HuH-7 (cell line): ENCODE measurements around the gene NEUROD1.

Experiments
- DNase-seq: peaks from one replicate; pipeline ENCODE4 v3.0.0; 2011; ENCODE audit warnings: low spot score

NEUROD1 gene

DNA sequence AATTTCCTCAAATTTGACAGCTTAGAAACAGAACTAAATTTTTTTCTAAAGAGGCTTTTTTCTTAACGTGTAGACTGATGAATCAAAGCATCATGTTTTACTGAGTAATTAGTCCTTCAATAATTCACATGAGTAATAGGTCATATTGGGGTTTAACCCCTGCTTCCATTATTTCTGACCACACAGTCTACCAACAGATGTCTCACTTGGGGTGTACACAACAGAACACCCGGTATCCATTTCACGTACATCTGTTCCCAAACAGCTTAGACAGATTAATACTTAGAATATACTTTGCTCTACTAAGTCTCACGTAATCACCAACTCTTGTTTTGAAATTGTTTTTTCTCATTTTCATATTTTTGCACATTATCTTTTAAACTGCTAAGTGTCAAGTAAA lies 38.2 kb downstream of the NEUROD1 start:
- no peak for DNase-seq

GRCh38 chr2:181639686-181640085 lies 40.6 kb downstream of the NEUROD1 start:
- no peak for DNase-seq

DNA sequence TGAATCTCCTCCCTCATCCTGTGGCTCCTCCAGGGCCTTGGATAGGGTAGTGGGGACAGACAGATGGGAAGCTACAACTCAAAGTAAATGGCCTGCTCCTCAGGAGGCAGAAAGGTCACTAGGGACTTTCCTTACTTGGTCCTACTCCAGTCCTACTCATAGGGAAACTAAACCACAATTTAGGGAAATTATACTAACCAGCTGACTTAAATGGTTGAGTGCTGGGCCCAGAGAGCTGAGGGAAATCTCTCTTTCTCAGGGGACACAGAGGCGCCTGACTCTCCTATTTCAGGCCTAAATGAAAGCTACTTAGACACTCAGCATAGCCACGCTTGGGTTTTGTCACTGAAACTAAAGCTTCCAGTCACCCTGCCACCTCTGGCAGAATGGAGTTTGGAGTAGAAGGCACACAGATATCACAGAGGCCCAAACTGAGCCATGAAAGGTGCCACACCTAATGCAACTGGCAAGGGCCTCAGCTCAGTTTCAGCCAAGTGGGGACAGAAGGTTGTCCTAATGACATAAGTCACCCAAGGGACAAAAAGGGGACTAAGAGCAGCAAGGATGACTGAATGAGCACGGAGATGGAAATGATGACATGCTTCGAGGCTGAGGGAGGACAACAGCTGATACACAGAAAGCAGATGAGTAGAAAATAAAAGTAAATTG lies 47.5 kb downstream of the NEUROD1 start:
- no peak for DNase-seq

GRCh38 chr2:181628590-181629585 lies 51.4 kb downstream of the NEUROD1 start:
- DNase-seq: no peak

- DNase-seq: no peak
Observed at GRCh38 chr2:181627545-181627944, 52.8 kb downstream of the NEUROD1 start.

GRCh38 chr2:181626671-181627070 lies 53.6 kb downstream of the NEUROD1 start:
- no peak for DNase-seq
